ENCODE measurements around the gene NAA80. TPM values are rescaled to one million over a fixed set of nuclear protein-coding genes. Genes with fewer than 3 reads are reported as not detected.

Gene NAA80
- total and polyA plus RNA-seq, 2 donors (not counting 3 experiments of a cell fraction or from before 2014, with no cell fraction given), result 9.0 to 13.1 TPM

DNA sequence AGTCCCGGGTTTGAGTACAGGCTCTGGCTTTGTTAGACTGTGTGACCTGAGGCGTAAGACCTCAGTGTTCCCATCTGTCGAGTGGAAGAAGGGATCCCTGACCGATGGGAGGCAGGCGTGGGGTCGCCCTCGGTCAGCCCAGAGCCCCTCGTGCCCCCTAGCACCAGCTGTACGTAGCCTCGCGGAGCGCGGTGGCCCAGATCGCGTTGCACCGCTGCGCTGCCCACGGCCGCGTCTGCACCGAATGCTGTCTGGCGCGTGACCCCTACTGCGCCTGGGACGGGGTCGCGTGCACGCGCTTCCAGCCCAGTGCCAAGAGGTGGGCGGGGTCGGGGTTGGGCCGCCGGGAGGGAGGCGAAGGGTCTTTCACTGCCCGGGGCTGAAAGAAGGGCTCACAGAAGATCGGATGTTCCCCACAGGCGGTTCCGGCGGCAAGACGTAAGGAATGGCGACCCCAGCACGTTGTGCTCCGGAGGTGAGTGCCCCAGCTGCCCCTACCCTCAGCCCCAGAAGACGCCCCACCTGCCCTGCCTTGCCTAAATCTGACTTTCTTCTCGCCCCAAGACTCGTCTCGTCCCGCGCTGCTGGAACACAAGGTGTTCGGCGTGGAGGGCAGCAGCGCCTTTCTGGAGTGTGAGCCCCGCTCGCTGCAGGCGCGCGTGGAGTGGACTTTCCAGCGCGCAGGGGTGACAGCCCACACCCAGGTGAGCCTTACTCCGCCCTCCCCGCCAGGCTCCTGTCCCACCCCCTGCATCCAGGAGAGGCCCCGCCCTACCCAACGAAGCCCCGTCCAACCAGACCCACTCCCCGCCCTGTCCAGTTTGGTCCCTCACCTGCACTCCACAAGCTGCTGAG lies 23.8 kb downstream of the NAA80 start:
- dilution Hi-C loops (cut with MboI; ENCODE audit: extremely low pct_ligation_motif_present, low sequenced_read_pairs) (no loop called here), intact Hi-C loops (cut with micrococcal nuclease) (no loop called here)
- Histone ChIP-seq H3K9me1 (replicated peaks; ENCODE audit: control insufficient read depth, extremely low read depth, insufficient read depth, low read length) (no peaks in the 10 kb centered on the region), H3K27ac (ENCODE audit: insufficient read depth, low read depth, low read length) (no peak overlapping the region), H3K9ac (replicated peaks; ENCODE audit: extremely low read depth, insufficient read depth, low read length) (no peak overlapping the region), H3K36me3 (ENCODE audit: control insufficient read depth in 2 of 2, extremely low read depth in 1 of 2, insufficient read depth in 2 of 2, low read length in 2 of 2) (no peaks in the 10 kb centered on the region), H3K27me3 (ENCODE audit: control insufficient read depth in 2 of 2, insufficient read depth in 2 of 2, low read length in 2 of 2) (peaks cover 18 to 24% of the 10 kb centered on the region in 2 experiments), H3K79me2 (ENCODE audit: control insufficient read depth, insufficient read depth, low read length) (no peaks in the 10 kb centered on the region), H3K4me1 (ENCODE audit: control insufficient read depth, extremely low read depth, insufficient read depth, low read length) (peaks cover 2% of the 10 kb centered on the region), H2AFZ (ENCODE audit: low read depth, low read length) (no peak overlapping the region), H4K20me1 (replicated peaks; ENCODE audit: control insufficient read depth, extremely low read depth, insufficient read depth, low read length) (no peaks in the 10 kb centered on the region), H3K4me3 (replicated peaks in 1 of 3; ENCODE audit: insufficient read depth in 1 of 3, low read depth in 1 of 3, low read length in 3 of 3) (no peak overlapping the region), H3K9me3 (replicated peaks; ENCODE audit: control insufficient read depth, insufficient read depth, low read length) (no peaks in the 10 kb centered on the region), H3K4me2 (ENCODE audit: insufficient read depth, low read length) (no peak overlapping the region)
- ChIA-PET CTCF (interaction anchor here (0.8 to 4.9 kb wide), 15 partner anchors 8 to 94 kb away, joined by 3 to 53 read pairs (median 4); partner anchors contain the start of genes HYAL2 and IFRD2), POLR2A (no interaction called here)
- FAIRE-seq (no peak), DNase-seq (ENCODE audit: low read depth, low spot score) (no peak)
- TF ChIP-seq EZH2 (IDR thresholded peaks at IDR 0.05; ENCODE audit: borderline replicate concordance, low read depth, low read length, severe bottlenecking) (peak; percentile 86), MYC (IDR thresholded peaks at IDR 0.05; ENCODE audit: low read depth, low read length) (no peak), POLR2A (IDR thresholded peaks at IDR 0.05; ENCODE audit: low read depth, low read length) (no peak)
- no TSS peak for BruUV-seq (replicated peaks)

DNA sequence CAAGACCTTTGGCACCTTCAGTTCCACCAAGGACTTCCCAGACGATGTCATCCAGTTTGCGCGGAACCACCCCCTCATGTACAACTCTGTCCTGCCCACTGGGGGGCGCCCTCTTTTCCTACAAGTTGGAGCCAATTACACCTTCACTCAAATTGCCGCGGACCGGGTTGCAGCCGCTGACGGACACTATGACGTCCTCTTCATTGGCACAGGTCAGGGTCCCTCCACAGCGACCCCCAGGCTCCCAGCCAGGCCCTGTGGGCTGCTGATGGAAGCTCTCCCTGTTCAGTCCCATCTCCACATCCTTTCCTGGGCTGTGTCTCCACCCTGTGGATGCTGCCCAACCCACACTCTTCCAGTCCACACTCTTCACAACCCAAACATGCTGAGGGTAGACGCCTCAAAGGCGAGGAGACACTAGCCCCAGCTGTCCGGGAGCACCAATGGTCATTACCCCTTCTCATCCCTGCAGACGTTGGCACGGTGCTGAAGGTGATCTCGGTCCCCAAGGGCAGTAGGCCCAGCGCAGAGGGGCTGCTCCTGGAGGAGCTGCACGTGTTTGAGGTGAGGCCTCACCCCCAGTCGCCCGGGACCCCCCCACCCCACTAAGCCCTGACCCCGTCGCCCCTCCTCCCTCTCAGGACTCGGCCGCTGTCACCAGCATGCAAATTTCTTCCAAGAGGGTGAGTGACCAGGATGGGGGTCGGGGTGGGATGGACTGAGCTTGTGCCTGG lies 24.7 kb downstream of the NAA80 start:
- ChIA-PET POLR2A (no interaction called here), CTCF (interaction anchor here (0.8 to 4.9 kb wide), 15 partner anchors 9 to 110 kb away, joined by 3 to 53 read pairs (median 4); partner anchors contain the start of genes HYAL2 and IFRD2)
- H3K27ac ChIP-seq (ENCODE audit: insufficient read depth, low read depth, low read length), result no peak overlapping the region
- no peaks in the 10 kb centered on the region for H3K36me3 ChIP-seq (ENCODE audit: control insufficient read depth in 2 of 2, extremely low read depth in 1 of 2, insufficient read depth in 2 of 2, low read length in 2 of 2)
- no peak for TF ChIP-seq EZH2 (IDR thresholded peaks at IDR 0.05; ENCODE audit: borderline replicate concordance, low read depth, low read length, severe bottlenecking)
- TF ChIP-seq MYC (IDR thresholded peaks at IDR 0.05; ENCODE audit: low read depth, low read length), result no peak
- TF ChIP-seq, protein P1, sequence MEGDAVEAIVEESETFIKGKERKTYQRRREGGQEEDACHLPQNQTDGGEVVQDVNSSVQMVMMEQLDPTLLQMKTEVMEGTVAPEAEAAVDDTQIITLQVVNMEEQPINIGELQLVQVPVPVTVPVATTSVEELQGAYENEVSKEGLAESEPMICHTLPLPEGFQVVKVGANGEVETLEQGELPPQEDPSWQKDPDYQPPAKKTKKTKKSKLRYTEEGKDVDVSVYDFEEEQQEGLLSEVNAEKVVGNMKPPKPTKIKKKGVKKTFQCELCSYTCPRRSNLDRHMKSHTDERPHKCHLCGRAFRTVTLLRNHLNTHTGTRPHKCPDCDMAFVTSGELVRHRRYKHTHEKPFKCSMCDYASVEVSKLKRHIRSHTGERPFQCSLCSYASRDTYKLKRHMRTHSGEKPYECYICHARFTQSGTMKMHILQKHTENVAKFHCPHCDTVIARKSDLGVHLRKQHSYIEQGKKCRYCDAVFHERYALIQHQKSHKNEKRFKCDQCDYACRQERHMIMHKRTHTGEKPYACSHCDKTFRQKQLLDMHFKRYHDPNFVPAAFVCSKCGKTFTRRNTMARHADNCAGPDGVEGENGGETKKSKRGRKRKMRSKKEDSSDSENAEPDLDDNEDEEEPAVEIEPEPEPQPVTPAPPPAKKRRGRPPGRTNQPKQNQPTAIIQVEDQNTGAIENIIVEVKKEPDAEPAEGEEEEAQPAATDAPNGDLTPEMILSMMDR (IDR thresholded peaks at IDR 0.05; ENCODE audit: extremely low read depth in 1 of 2, insufficient read depth in 1 of 2, low read depth in 1 of 2, low read length in 2 of 2), result peak; percentile 87 to 94
- FAIRE-seq, result peak; percentile 84
- peak; percentile 70 for DNase-seq (ENCODE audit: low read depth, low spot score)
- dilution Hi-C loops (cut with MboI; ENCODE audit: extremely low pct_ligation_motif_present, low sequenced_read_pairs) (no loop called here), intact Hi-C loops (cut with micrococcal nuclease) (loop anchor here (1.0 kb wide), 1 partner anchor 50 kb away; no protein-coding TSS in a partner anchor)
- no TSS peak for BruUV-seq (replicated peaks)
- no peak overlapping the region for H3K4me2 ChIP-seq (ENCODE audit: insufficient read depth, low read length)
- H3K4me1 ChIP-seq (ENCODE audit: control insufficient read depth, extremely low read depth, insufficient read depth, low read length), result peaks cover 2% of the 10 kb centered on the region
- H3K79me2 ChIP-seq (ENCODE audit: control insufficient read depth, insufficient read depth, low read length), result no peaks in the 10 kb centered on the region
- H3K27me3 ChIP-seq (ENCODE audit: control insufficient read depth in 2 of 2, insufficient read depth in 2 of 2, low read length in 2 of 2), result peaks cover 18 to 24% of the 10 kb centered on the region in 2 experiments
- no peaks in the 10 kb centered on the region for H3K9me1 ChIP-seq (replicated peaks; ENCODE audit: control insufficient read depth, extremely low read depth, insufficient read depth, low read length)
- no peaks in the 10 kb centered on the region for H3K9me3 ChIP-seq (replicated peaks; ENCODE audit: control insufficient read depth, insufficient read depth, low read length)
- H4K20me1 ChIP-seq (replicated peaks; ENCODE audit: control insufficient read depth, extremely low read depth, insufficient read depth, low read length), result no peaks in the 10 kb centered on the region
- no peak overlapping the region for H3K9ac ChIP-seq (replicated peaks; ENCODE audit: extremely low read depth, insufficient read depth, low read length)
- no peak overlapping the region for H3K4me3 ChIP-seq (replicated peaks in 1 of 3; ENCODE audit: insufficient read depth in 1 of 3, low read depth in 1 of 3, low read length in 3 of 3)
- H2AFZ ChIP-seq (ENCODE audit: low read depth, low read length), result no peak overlapping the region

Measured in endothelial cell of umbilical vein (primary cell).